Measurements from ENCODE around the gene CNTNAP2.

Gene CNTNAP2

GRCh38 chr7:146116521-146117222 lies at the start of gene CNTNAP2:
Gene CNTNAP2, plus strand, starts transcription at chr7:146116801. Its CDS starts 76 bp downstream, at chr7:146116877.
- no peak for DNase-seq

GRCh38 chr7:146067880-146068279 lies 48.7 kb upstream of the CNTNAP2 start:
- DNase-seq: no peak

- no peak for DNase-seq
Observed at GRCh38 chr7:146074195-146074765, 42.3 kb upstream of the CNTNAP2 start.

GRCh38 chr7:146076344-146076743 lies 40.3 kb upstream of the CNTNAP2 start:
- DNase-seq: no peak

- no peak for DNase-seq
Observed at GRCh38 chr7:146084086-146084485, 32.5 kb upstream of the CNTNAP2 start.

- DNase-seq: no peak
Observed at GRCh38 chr7:146090023-146090645, 26.5 kb upstream of the CNTNAP2 start.

- DNase-seq: no peak
Observed at GRCh38 chr7:146094356-146094755, 22.2 kb upstream of the CNTNAP2 start.

- no peak for DNase-seq
Observed at GRCh38 chr7:146096994-146097393, 19.6 kb upstream of the CNTNAP2 start.

GRCh38 chr7:146106319-146106718 lies 10.3 kb upstream of the CNTNAP2 start:
- no peak for DNase-seq

GRCh38 chr7:146112755-146113154 lies 3.8 kb upstream of the CNTNAP2 start:
- DNase-seq: no peak

- no peak for DNase-seq
Observed at GRCh38 chr7:146115548-146115850, 1.1 kb upstream of the CNTNAP2 start.

- DNase-seq: peak; percentile 33
Observed at GRCh38 chr7:146115851-146116520, 615 bp upstream of the CNTNAP2 start.

- DNase-seq: no peak
Observed at GRCh38 chr7:146117576-146117975, 975 bp downstream of the CNTNAP2 start.

GRCh38 chr7:146119002-146119401 lies 2.4 kb downstream of the CNTNAP2 start:
- no peak for DNase-seq

- DNase-seq: no peak
Observed at GRCh38 chr7:146123715-146124114, 7.1 kb downstream of the CNTNAP2 start.

- no peak for DNase-seq
Observed at GRCh38 chr7:146126767-146127509, 10.3 kb downstream of the CNTNAP2 start.

- no peak for DNase-seq
Observed at GRCh38 chr7:146129296-146129695, 12.7 kb downstream of the CNTNAP2 start.

- DNase-seq: no peak
Observed at GRCh38 chr7:146129997-146130396, 13.4 kb downstream of the CNTNAP2 start.

- DNase-seq: no peak
Observed at GRCh38 chr7:146131701-146132100, 15.1 kb downstream of the CNTNAP2 start.

- no peak for DNase-seq
Observed at GRCh38 chr7:146136357-146136875, 19.8 kb downstream of the CNTNAP2 start.

GRCh38 chr7:146138926-146139325 lies 22.3 kb downstream of the CNTNAP2 start:
- DNase-seq: no peak

GRCh38 chr7:146146831-146147486 lies 30.4 kb downstream of the CNTNAP2 start:
- DNase-seq: no peak
